GM19455 (cell line): ENCODE measurements around the gene STYXL2.
A peak's percentile ranks its signal among the peaks of the same experiment; 100 is the strongest.

Experiments used
- ATAC-seq: cut with Tn5 transposase; IDR thresholded peaks from one replicate; pipeline ENCODE4 v1.9.1; 2021; ENCODE audit not compliant: unreplicated experiment

STYXL2 gene

DNA sequence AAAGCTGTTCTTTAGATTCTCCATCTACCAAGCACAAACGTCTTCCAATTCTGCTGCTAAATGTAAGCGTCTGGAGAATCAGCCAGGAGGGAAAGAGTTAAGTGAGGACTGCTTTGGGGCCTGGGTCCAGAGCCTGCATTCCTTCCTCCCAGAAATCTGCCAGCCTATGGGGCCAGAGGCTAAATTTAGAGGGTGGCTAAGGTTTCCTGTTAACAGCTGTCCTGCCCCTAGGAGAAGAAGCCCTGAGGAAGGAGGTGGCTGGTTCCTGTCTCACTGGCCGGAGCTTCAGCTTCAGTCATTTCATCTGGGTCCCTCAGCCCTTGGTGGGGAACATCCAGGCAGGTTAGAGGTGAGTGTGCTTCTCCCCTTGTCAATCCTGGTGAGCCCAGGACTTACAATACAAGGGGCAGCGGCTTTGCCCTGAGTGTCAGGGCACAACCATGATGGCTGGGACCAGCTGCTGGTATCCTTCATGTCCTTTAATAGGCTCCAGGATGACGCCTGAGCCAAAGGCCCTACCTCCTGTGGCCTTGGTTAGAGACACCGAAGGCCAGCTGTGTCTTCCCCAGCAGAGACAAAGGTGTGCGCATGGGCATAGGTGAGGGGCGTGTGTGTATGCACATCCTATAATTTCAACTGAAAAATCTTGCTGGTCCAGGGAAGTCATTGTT, at the start of gene STYXL2:
Gene STYXL2, plus strand, starts transcription at position 230 of the 671 bp plus-strand sequence. CDS start 775 bp downstream, outside the sequence.
- no peak for ATAC-seq

DNA sequence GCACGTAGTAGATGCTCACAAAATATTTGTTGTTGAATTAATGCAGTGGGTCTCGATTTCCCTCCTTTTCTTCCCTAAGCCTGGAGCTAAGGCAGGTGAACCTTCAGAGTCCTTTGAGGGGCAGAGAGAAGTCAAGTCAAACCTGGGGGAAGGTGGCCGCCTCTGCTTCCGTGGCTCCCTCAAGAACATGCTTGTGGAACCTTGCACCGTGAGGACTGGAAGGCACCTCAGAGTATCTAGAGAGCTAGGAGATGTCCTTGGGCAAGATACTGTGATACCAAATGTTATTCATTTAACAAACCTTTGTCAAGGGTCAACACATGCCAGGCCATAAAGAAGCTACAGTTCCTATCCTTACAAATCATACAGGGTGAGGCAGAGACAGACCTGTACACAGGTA, 42.0 kb upstream of the STYXL2 start:
- no peak for ATAC-seq

DNA sequence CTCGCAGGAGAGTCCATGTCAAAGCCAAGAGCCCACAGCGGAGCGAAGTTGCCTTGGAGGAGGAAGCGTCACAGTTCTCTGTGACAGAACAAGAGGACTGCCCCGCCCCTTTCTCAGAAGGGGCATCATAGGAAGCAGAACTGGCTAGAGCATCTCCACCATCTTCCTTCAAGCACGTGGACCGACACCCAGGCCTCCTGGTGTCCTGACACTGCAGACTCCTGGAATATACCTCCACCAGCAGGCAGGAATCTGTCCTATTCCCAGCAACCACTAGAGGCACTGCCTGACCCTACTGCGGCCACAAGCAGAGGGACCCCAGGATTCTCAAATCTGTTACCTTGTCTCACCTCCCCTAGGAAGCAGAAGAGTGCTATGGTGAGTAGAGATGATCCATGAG, 41.5 kb upstream of the STYXL2 start:
- no peak for ATAC-seq

DNA sequence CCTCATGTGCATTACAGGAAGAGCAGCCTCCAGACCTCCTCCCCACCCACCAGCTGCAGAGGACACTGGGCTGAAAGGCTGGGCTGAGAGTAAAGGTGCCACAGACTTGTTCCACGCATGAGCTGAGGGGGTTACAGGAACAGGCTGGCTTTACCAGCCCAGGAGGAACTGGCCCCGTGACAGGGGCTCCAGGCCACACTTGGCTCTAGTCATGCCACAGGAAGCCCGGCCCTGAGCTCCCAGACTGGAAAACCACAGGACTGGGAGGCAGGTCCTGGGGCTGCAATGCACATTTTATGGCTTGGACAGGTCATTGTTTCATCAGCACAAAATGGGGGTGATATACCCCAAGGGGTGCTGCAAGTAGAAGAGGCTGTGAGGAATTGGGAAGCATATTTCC, 39.3 kb upstream of the STYXL2 start:
- no peak for ATAC-seq

DNA sequence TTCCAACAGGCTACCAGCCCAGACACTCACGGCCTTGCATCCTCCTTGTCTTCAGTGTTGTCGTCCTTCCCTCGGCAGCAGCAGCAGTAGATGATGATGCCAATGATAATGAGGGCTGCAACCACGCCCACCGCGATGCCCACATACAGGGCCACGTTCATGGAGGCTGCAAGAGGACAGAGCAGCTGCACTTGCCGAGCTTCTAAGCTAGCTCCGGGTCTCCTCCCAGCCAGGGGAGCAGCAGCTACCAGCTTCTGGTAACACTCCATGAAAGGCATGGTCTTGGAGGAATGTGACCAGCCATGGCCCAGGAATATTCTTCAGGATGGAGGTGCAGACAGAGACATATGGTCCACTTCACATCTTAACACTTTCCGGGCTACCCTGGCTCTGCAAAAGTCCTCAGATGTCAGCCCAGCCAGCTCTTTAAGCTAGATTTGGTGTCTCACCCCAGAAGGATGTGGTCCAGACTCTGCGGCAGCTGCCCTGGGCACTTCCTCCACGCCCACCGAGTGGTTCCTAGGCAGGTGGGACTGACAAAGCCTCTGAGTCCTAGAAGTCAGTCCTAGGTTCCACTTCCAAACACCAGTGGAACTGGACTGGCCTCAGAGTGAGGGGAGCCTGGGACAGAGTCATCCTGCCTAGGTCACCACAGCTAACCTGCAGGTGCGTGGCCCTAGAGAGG, 38.8 kb upstream of the STYXL2 start:
- ATAC-seq, result no peak

DNA sequence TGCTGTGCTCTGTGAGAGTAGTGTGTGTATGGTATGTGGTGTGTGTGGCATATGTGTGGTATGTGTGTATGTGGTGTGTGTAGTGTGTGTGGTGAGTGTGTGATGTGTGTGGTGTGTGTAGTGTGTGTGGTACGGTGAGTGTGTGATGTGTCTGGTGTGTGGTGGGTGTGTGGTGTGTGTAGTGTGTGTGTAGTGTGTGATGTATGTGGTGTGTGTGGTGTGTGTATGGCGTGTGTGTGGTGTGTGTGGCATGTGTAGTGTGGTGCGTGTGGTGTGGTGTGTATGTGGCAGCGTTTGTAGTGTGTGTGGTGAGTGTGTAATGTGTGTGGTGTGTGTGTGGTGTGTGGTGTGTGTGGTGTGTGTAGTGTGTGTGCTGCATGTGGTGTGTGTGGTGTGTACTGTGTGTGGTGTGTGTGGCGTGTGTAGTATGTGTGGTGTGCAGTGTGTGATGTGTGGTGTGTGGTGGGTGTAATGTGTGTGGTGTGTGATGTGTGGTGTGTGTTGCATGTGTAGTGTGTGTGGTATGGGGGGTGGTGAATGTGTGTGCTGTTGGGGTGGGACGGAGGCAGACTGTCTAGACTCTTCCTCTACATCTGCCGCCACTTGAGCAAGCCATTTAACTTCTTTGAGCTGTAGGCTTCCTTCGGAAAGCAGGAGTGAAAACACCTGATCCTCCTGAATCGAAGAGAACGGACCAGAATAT, 37.2 kb upstream of the STYXL2 start:
- no peak for ATAC-seq

DNA sequence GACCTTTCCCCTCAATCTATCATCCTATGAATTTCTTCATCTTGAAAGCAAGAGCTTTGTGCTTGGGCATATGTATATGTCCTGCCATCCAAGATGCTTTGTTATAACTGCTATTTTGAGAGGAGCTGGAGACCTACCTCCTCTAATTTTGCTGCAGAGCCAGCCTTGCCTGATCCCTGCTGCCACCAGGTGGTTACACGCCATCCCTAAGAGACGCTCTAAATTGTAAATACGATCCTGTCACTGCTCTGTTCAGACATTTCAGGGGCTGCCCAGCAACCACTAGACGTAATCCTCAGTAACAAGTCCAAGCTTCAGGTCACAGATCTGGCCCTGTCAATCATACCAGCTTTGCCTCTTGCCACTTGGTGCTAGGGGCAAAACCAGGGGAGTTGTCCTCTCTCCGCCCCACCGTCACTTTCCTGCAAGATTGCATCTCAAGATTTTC, 36.6 kb upstream of the STYXL2 start:
- ATAC-seq, result no peak

DNA sequence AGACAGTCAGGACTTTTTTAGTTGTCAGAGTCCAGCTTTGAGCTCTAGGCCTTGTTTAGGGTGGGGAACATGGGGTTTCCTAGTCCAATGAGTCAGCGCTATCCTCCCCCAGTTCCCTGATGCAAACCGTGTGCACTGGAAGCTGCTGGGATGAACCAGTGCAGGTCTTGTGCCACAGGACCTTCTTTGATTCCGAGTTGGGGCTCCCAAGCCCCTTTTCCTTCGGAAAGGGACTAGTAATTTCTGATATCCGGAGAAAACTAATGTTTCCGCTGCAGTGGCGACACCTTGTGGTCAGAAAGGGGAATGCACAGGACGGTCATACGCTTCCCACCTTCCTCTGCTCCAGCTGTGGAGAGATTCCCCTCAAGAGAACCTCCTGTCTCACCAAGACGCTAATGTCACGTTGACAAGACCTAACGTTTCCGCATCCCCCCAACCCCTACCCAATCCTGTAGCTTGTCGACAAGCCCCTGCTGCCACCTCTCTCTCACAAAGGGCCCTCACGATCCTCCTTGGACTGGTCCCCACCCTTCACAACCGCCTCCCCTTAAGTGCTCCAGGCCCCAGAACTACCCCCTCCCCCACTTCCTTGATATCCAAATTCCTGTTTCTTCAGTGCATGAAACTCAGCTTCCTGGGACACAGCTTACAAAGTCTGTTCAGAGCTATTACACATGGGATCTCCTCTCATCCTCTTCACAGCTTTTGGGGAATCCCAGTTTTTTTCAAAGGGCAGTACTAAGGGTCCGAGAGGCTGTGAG, 34.6 kb upstream of the STYXL2 start:
- ATAC-seq, result no peak

DNA sequence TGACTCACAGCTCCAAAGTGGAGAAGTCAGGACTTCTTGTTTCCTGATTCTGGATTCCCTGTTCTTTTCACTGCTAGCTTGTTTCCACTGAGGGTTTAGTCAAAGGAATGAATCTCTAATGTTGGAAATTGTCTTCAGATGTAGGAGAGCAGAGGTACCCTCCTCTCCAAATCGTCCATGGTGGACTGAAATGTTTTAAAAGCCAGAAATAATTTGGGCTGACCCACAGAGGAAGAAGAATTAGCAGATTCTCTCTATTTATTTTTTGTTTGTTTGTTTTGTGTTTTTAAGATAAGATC, 34.1 kb upstream of the STYXL2 start:
- ATAC-seq, result no peak

DNA sequence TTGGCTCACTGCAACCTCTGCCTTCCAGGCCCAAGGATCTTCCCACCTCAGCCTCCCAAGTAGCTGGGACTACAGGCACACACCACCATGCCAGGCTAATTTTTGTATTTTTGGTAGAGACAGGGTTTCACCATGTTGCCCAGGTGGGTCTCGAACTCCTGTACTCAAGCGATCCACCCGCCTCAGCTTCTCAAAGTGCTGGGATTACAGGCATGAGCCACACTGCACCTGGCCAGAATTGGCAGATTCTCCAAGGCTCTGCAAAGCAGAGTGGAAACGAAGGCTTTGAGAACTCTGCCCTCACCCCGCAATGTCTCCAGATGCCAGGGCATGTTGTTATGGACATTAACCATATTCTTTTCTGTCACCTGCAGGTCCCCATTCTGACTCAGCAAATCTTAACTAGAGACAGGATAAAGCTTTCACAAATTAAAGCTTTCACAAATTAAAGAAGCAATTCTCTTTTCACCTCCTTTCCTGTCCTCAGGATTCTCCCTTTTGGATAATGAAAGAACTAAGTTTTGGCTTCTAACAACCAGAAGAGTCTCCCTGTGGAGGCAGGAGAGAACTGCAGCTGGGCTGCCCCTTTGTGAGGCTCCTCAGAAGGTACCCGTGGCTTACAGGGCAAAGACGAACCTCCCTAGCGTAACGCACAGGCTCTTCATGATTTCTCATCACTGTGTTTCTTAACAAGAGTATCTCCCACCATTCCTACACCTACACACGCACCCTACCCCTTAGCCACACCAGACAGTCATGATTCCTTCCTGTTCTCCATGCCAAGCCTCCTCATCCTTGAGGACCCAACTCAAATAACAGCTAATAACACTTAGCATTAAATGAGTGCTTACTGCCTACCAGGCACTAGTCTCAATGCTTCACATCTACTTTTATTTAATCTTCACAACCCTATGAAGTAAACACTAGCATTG, 33.5 kb upstream of the STYXL2 start:
- no peak for ATAC-seq

DNA sequence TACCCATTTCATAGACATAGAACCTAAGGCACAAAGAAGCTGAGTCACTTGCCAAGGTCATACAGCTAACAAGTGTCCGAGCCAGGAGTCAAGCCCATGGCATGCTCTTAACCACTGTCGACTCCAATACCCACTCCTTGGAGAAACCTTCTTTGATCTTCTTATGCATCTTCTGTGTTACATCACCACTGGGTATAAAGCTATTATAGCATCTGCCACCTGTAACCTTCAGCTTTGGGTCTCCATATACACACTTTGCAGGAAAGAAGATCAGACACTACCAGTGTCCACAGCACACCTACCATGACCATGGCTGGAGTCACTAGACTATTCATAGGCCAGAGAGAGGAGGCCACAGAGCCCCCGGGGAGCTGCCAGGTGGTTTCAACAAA, 32.8 kb upstream of the STYXL2 start:
- ATAC-seq, result no peak

DNA sequence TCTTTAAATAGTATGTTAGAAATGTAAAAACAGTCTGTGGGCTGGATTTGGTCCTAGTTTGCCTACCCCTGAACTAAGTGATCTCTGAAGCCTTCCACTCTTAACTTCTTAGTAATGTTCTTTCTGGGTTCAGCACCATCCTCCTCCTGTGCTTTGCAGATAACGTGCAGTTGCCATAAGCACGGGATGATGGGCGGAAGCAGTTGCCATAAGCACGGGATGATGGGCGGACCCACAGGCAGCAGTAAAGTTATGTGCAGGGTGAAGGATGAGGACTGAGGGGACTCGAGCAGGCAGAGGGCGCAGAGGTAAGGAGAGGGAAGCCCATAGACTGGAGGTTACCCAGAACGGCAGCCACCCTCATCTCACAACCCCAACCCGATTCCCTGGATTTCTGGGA, 29.3 kb upstream of the STYXL2 start:
- ATAC-seq, result no peak

DNA sequence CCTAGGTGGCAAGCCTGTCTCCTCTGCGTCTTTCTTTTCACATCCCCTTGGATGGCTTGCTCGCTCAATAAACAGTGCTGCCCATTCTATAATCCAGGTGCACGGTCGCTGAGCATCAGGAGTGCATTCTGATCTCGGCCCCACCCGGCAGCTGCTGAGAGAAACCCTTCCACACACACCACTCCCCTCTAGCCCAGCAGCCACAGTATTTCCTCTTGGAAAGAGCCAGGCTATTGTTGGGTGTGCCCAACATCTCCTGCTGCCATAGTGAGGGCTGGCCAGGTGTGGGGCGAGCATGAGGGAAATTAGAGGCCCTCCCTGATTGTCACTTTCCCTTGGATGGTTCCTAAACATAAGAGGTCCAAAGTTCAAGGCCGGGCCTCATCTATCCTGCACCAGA, 28.4 kb upstream of the STYXL2 start:
- no peak for ATAC-seq

DNA sequence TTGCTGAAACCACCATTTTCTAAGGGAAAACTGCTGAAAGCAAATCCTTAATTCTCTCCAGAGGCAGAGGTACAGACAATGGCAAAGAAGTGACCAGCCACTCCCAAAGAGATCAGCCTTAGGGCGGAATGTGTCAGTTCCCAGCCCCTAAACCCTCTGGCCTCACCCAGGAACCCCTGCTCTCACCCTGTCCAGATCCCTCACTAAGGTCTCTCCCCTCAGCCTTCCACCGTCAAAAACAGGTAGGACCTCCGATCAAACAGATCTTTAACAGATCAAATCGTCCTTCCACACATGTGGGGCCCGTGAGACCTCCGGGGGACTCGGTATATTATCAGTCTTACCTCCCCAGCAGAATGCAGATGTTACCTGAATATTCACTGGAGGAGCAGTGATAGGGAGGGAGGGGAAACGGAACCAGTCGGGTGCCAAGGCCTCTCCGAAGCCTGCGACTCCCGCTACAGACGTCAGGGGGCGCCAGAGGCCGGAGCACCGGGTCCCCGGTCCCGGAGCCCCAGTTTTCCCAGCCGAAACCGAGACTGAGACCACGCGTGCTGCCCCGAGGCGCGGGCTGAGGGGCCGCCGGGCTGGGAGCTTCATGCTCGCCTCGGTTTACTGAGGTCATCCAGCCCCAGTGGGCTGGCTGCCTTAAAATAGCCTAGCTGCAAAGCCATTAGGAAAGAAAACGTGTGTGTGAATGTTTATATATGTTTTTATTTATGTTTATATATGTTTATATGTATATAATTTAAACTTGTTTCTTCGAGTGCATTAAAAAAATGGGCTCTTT, 27.3 kb upstream of the STYXL2 start:
- ATAC-seq, result peak; percentile 67

DNA sequence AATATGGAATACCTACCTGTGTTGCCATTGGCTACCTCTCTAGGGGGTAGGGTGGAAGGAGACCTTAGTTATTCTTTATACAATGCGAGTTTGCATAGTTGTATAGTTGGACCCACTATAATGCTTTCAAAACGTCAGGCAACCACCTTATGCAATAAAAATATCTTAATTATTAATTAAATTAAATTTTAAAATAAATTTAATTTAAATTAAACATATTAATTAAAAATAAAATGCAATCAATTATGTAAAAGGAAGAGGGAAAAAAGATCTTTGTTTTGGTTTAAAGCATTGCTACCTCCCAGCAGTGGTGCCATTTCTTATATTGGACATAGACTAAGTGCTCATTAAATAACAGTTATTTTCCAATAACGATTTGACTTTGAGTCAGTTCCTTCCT, 26.0 kb upstream of the STYXL2 start:
- no peak for ATAC-seq

DNA sequence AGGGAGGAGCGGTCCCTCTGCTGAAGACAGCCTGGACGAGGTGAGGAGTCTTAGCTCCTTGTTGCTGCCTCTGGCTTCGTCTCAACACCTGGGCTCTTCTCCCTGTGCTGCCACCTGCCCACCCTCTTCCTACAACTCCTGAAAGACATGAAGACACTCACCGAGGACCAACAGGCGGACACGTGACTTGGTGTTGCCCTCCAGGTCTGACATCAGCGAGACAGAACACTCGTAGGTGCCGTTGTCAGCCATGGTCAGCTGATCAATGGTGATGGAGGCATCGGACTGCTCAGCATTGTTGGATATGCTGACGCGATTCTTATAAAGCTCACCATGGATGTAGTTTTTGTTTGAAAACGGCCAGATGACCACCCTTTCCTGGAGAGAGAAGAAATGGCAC, 25.1 kb upstream of the STYXL2 start:
- ATAC-seq, result no peak

DNA sequence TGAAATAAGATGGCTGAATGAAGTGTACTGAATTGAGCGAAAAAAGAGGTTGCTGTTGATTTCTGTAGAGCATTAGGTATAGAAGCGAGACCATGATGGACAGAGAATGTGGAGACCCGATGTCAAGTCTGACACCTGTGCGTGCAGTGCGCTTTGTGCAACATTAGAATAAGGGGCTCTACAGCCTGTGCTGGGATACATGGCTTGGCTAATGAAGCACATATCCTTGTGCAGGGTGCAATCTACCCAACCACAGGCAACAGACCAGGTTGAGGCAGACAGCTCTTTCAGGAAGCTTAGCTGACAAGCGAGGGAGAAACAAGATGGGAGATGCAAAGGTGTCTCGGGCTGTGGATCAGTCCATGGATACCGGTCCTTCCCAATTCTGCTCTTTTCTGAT, 22.6 kb upstream of the STYXL2 start:
- ATAC-seq, result no peak

DNA sequence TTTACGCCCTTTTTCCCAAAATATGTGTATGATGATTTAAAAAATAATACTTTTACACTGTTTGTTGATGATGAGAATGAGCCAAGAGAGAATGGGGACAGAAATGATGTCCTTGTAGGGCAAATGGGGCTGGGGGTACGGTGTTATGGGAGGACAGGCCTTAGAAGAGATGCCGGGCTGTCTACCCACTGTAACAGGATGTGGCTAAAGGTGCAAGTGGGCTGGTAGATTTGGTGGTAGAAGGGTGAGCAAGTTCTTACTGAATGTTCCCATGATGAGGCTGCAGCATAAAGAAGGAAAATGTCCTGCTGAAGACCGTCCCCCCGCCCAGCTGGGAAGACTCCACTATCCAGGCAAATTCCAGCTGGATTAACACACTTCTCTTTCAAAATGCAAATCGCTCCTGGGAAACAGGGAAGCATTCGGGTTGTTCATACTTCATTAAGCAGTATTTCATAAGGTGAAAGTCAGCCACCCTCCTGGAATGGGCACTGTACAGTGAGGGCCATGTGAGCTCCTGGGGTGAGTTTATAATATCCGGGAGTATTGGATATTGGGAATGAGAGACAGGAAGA, 17.7 kb upstream of the STYXL2 start:
- ATAC-seq, result no peak

DNA sequence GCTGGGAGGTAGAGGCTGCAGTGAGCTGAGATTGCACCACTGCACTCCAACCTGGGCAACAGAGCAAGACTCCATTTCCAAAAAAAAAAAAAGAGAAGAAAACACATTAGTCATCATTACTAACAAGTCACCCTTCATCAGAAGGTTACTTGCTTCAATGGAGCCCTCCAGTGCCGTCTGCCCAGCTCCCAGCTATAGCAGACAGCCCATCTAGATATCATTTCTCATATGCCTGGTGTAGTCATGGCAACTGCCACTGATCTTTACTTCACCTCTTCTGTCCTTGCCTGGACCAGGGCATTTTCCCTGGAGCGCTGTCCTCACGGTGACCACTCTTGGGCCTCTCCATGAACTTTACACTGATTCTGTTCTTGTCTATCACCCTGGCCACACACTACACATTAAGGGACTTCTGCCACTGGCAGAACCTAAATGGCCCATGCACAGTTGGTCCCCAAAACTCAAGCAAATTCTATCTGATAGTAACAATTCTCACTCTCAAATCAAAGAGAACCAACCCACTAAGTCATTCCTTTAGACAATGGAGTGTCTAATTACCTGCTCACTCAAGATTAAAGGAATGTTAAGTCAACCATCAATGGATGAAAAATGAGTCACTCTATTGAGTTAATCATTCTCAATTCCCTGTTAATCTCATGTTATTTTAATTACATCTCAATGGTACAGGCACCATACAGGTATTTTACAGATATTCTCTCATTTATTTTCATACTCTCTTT, 16.6 kb upstream of the STYXL2 start:
- no peak for ATAC-seq
